GM19438 (cell line): ENCODE measurements around the gene HMGCR.

ENCODE experiments used
- ATAC-seq: cut with Tn5 transposase; IDR thresholded peaks from one replicate; pipeline ENCODE4 v1.9.1; 2021; ENCODE audit warnings: low read depth; ENCODE audit not compliant: unreplicated experiment

Gene HMGCR

DNA sequence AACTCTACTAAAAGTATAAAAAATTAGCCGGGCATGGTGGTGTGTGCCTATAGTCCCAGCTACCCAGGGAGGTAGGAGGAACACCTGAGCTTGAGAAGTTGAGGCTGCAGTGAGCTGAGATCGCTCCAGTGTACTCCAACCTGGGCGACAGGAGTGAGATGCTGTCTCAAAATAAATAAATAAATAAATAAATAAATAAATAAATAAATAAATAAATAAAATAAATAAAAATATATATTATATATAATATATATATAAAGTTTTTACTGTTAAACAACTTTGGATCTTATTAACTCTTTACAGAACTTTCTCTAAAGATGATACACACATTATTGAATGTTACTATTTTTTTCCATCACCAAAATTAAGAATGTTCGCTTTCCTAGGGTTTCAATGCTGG, 38.4 kb downstream of the HMGCR start:
- no peak for ATAC-seq

DNA sequence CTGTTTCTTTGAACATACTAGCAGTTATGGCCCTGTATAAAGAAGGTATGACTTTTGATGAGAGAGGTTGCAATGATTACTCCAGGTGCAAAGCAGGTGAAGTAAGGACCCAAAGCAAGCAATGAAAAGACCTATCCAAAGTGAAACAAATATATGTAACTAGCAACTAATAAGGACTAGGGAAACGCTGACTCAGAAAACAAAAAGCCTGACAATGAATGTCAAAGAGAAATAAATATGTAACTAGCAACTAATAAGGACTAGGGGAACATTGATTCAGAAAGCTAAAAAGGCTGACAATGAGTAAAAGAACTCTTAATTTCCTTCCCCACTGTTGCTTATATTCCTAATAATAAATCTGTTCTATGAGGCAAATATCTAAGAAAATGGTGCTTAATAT, 43.1 kb downstream of the HMGCR start:
- no peak for ATAC-seq

DNA sequence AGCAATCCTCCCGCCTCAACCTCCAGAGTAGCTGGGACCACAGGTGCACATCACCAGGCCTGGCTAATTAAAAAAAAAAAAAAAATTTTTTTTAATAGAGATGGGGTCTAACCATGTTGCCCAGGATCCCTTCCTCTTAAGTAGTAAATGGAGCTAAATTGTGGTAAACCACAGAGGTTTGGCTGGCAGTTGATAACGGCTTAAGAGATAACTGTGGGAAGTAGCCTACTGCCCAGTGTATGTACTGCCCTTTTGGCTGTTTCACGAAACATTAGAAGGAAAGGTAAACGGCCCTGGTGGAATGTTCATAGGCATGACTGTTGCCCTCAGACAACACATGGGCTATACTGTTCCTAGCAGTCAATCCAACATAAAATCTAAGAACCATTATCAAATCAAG, 44.4 kb downstream of the HMGCR start:
- ATAC-seq: no peak

DNA sequence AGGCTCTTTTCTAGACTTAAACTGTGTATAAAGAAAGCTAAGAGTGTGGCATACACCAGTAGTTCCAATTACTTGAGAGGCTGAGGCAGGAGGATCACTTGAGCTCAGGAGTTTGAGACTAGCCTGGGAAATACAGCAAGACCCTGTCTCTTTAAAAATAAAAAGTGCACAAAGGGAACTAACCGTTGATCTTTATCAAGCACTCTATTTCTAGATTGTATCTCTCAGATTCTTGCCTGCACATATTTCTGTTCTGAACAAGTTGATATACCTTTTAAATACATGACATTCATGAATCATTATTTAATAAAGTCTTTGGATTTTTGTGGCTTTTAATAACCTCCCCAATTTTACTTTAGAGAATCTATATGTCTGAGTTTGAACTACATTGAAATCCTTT, 47.2 kb downstream of the HMGCR start:
- ATAC-seq: no peak

DNA sequence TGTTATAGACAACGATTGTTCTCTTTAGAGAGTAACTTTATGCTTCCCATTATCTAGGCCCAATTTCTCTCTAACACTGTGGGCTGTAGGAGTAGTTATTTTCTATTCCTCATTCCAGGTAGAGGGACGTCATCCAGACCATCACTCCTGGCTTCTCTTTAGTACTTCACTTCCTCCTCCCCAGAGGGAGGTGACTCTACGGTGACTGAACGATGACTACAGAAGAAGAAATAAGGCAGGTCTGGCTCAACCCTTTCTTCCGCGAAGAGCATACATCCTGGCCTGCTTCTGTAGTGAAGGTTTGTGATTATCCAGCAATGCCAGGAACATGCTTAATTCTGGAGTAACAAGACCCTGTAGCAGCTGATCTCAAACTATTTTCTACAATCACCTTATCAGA, 50.8 kb downstream of the HMGCR start:
- no peak for ATAC-seq

DNA sequence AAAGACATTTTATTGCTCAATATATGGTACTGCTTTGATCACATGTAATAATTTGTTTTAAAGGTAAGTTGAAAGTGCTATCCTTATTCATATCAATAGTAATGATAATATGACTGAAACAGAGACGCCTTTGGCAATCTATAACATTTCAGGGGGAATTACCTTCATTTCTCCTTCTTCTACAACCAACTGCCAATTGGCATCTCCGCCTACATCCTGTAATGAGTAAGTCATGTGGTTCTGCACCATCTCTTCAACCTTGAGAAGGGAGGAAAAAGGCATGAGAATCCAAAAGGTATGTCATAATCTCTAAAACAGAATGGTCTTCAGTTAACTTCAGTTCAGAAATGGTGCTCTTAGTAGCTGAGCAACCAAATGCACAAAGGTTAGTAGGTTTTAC, 52.4 kb downstream of the HMGCR start:
- ATAC-seq: no peak

DNA sequence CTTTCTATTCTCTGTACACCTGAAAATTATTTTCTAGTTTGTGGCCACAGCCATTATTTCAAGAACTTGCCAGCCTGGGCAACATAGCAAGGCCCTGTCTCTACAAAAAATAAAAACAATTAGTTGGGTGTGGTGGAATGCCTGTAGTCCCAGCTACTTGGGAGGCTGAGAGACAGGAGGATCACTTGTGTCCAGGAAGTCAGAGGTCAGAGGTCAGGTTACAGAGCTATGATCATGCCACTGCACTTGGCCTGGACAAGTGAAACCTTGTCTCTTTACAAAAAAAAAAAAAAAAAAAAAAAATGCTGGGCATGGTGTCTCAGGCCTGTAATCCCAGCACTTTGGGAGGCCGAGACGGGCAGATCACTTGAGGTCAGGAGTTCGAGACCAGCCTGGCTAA, 58.3 kb downstream of the HMGCR start:
- no peak for ATAC-seq

DNA sequence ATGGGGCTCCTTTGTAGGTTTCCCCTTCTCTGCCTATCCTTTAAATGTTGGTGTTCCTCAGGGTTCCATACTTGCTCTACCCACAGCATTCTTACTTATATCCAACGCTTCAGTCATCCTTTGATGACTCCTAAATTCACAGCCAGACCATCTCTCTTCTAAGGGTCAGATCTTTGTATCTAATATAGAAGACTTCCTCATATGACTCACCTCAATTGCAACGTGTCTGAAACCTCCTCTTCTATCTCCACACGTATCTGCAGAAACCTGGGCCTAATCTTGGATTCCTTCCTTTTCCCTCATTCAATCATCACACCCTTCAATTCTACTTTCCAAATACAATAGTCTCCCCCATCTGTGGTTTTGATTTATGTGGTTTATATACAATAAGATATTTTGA, 68.3 kb downstream of the HMGCR start:
- no peak for ATAC-seq
